SK-N-SH (cell line): Measurements from ENCODE around the gene SORCS3. TPM values are rescaled to one million over a fixed set of nuclear protein-coding genes. Genes with fewer than 3 reads are reported as not detected.
A peak's percentile ranks its signal among the peaks of the same experiment; 100 is the strongest.

Experiments
- CTCF ChIA-PET: fragments of 300-600, 350-600 bp; formaldehyde crosslinking; extraction: SDS; loops from one replicate; lab custom pipeline; 2021; lab: Yijun Ruan, JAX
- POLR2A ChIA-PET: fragments of 350-600 bp; sonication (Branson Sonifier 250); formaldehyde crosslinking; extraction: SDS; loops from one replicate; lab custom pipeline; 2020; ENCODE audit warnings: antibody characterized with exemption, inconsistent platforms; lab: Yijun Ruan, JAX
- DNase-seq: peaks from one replicate; pipeline ENCODE4 v3.0.0; 2012
- H2AFZ ChIP-seq: fragments of 200-600 bp; sonication (generic); 2 replicates; pipeline ENCODE4 v1.8.1; 2016; ENCODE audit warnings: antibody characterized with exemption, mild to moderate bottlenecking, low read depth
- H3F3A ChIP-seq: fragments of 200-600 bp; sonication (generic); replicated peaks from 2 replicates; pipeline ENCODE3; 2016; ENCODE audit warnings: antibody characterized with exemption, mild to moderate bottlenecking; ENCODE audit not compliant: insufficient read depth
- H3K27ac ChIP-seq, 2 experiments: fragments of 200-500 bp in 1 of 2; fragments of 200-600 bp in 1 of 2; sonication (Bioruptor generic) in 1 of 2; sonication (generic), shearing (Covaris generic) in 1 of 2; 2 replicates each; pipeline versions ENCODE4 v1.5.1 to v1.6.1; 2014 to 2016; ENCODE audit warnings: low read depth in 2 of 2, inconsistent platforms in 1 of 2, low read length in 1 of 2, mild to moderate bottlenecking in 1 of 2, mixed read lengths in 1 of 2
- H3K27me3 ChIP-seq: fragments of 200-600 bp; sonication (generic), shearing (Covaris generic); 2 replicates; pipeline ENCODE4 v1.6.1; 2016; ENCODE audit warnings: mixed run types; ENCODE audit not compliant: insufficient read depth
- H3K36me3 ChIP-seq, 2 experiments: fragments of 200-500 bp in 1 of 2; fragments of 200-600 bp in 1 of 2; sonication (Bioruptor generic) in 1 of 2; sonication (generic) in 1 of 2; replicated peaks in 1 of 2; 2 replicates each; pipeline versions ENCODE3 to v1.5.1; 2014 to 2016; ENCODE audit warnings: low read length in 1 of 2, mild to moderate bottlenecking in 1 of 2; ENCODE audit not compliant: insufficient read depth in 2 of 2, control insufficient read depth in 1 of 2
- H3K4me1 ChIP-seq, 2 experiments: fragments of 200-500 bp in 1 of 2; fragments of 200-600 bp in 1 of 2; sonication (Bioruptor generic) in 1 of 2; sonication (generic), shearing (Covaris generic) in 1 of 2; 2 replicates each; pipeline versions ENCODE4 v1.5.1 to v1.6.1; 2014 to 2016; ENCODE audit warnings: low read depth in 1 of 2, low read length in 1 of 2, mixed run types in 1 of 2; ENCODE audit not compliant: insufficient read depth in 2 of 2, control insufficient read depth in 1 of 2
- H3K4me2 ChIP-seq: fragments of 200-600 bp; sonication (generic), shearing (Covaris generic); 2 replicates; pipeline ENCODE4 v1.6.1; 2017; ENCODE audit warnings: mixed run types
- H3K4me3 ChIP-seq, 2 experiments: fragments of 200-500 bp in 1 of 2; fragments of 200-600 bp in 1 of 2; sonication (Bioruptor generic) in 1 of 2; sonication (generic), shearing (Covaris generic) in 1 of 2; 2 replicates each; pipeline versions ENCODE4 v1.5.1 to v1.8.1; 2014 to 2016; ENCODE audit warnings: low read depth in 2 of 2, inconsistent platforms in 1 of 2, low read length in 1 of 2, mild to moderate bottlenecking in 1 of 2, mixed read lengths in 1 of 2, moderate library complexity in 1 of 2
- H3K79me2 ChIP-seq: fragments of 200-600 bp; sonication (generic); 2 replicates; pipeline ENCODE4 v1.8.1; 2017; ENCODE audit warnings: mild to moderate bottlenecking; ENCODE audit not compliant: insufficient read depth
- H3K9ac ChIP-seq: fragments of 200-600 bp; sonication (generic); 2 replicates; pipeline ENCODE4 v1.6.1; 2017; ENCODE audit warnings: mixed run types
- H3K9me2 ChIP-seq: fragments of 200-600 bp; sonication (generic); 2 replicates; pipeline ENCODE4 v1.6.1; 2017; ENCODE audit warnings: mixed run types
- H3K9me3 ChIP-seq: fragments of 200-600 bp; sonication (generic); 2 replicates; pipeline ENCODE4 v1.6.1; 2017; ENCODE audit warnings: mixed run types, mild to moderate bottlenecking, moderate library complexity
- H4K20me1 ChIP-seq: fragments of 200-600 bp; sonication (generic); 2 replicates; pipeline ENCODE4 v1.6.1; 2017; ENCODE audit warnings: mild to moderate bottlenecking, mixed run types; ENCODE audit not compliant: insufficient read depth
- CHD2 ChIP-seq: fragments of 150-350 bp; IDR thresholded peaks from 2 replicates; pipeline ENCODE4 v1.6.1; 2018; ENCODE audit warnings: low read length; ENCODE audit not compliant: partially characterized antibody
- ELF1 ChIP-seq: IDR thresholded peaks from 2 replicates; pipeline ENCODE4 v1.4.0; 2012
- EP300 ChIP-seq, 2 experiments: IDR thresholded peaks; 2 replicates each; pipeline versions ENCODE4 v1.4.0 to v1.6.1; 2012; ENCODE audit warnings: borderline replicate concordance in 1 of 2, low read depth in 1 of 2, low read length in 1 of 2
- FOXM1 ChIP-seq: IDR thresholded peaks from 2 replicates; pipeline ENCODE4 v1.4.0; 2012; ENCODE audit warnings: low read depth, mild to moderate bottlenecking
- GABPA ChIP-seq: IDR thresholded peaks from 2 replicates; pipeline ENCODE4 v1.4.0; 2012; ENCODE audit warnings: low read depth, mild to moderate bottlenecking
- MAX ChIP-seq: IDR thresholded peaks from 2 replicates; pipeline ENCODE4 v1.4.0; 2012; ENCODE audit warnings: low read depth
- MXI1 ChIP-seq: IDR thresholded peaks from 2 replicates; pipeline ENCODE4 v1.6.1; 2012; ENCODE audit warnings: mild to moderate bottlenecking, low read depth, low read length, improper control_type of control experiment
- NFIC ChIP-seq: IDR thresholded peaks from 2 replicates; pipeline ENCODE4 v1.4.0; 2012; ENCODE audit warnings: borderline replicate concordance
- POLR2AphosphoS5 ChIP-seq: IDR thresholded peaks from 2 replicates; pipeline ENCODE4 v1.6.1; 2012; ENCODE audit warnings: low read depth, low read length
- RAD21 ChIP-seq: IDR thresholded peaks from 2 replicates; pipeline ENCODE4 v1.6.1; 2012; ENCODE audit warnings: mild to moderate bottlenecking, low read length
- REST ChIP-seq: IDR thresholded peaks from 2 replicates; pipeline ENCODE4 v1.6.1; 2012; ENCODE audit warnings: mild to moderate bottlenecking, low read depth, low read length, moderate library complexity
- RFX5 ChIP-seq: IDR thresholded peaks from 2 replicates; pipeline ENCODE4 v1.6.1; 2012; ENCODE audit warnings: mild to moderate bottlenecking, improper control_type of control experiment, low read length
- RXRA ChIP-seq: IDR thresholded peaks from 2 replicates; pipeline ENCODE4 v1.4.0; 2012; ENCODE audit warnings: low read depth, mild to moderate bottlenecking, borderline replicate concordance
- SIN3A ChIP-seq: IDR thresholded peaks from 2 replicates; pipeline ENCODE4 v1.6.1; 2012; ENCODE audit warnings: low read depth, mild to moderate bottlenecking, low read length, moderate library complexity, borderline replicate concordance
- SMC3 ChIP-seq: IDR thresholded peaks from 2 replicates; pipeline ENCODE4 v1.6.1; 2012; ENCODE audit warnings: low read depth, low read length, improper control_type of control experiment
- TAF1 ChIP-seq: IDR thresholded peaks from 2 replicates; pipeline ENCODE4 v1.6.1; 2012; ENCODE audit warnings: low read depth, mild to moderate bottlenecking, low read length, moderate library complexity, borderline replicate concordance
- TCF12 ChIP-seq: IDR thresholded peaks from 2 replicates; pipeline ENCODE4 v1.4.0; 2012
- TEAD4 ChIP-seq: IDR thresholded peaks from 2 replicates; pipeline ENCODE4 v1.4.0; 2012; ENCODE audit warnings: mild to moderate bottlenecking, borderline replicate concordance; ENCODE audit not compliant: insufficient read depth
- USF1 ChIP-seq: IDR thresholded peaks from 2 replicates; pipeline ENCODE4 v1.4.0; 2012; ENCODE audit warnings: low read depth, borderline replicate concordance
- YY1 ChIP-seq: IDR thresholded peaks from 2 replicates; pipeline ENCODE4 v1.4.0; 2012; ENCODE audit warnings: low read depth, mild to moderate bottlenecking
- ZBTB33 ChIP-seq: IDR thresholded peaks from 2 replicates; pipeline ENCODE4 v1.4.0; 2012; ENCODE audit warnings: low read depth, borderline replicate concordance
- WGBS: methylation state at CpG from one replicate; pipeline ENCODE4 v1.1.6; 2017; ENCODE audit warnings: low lambda C conversion rate; 5-methylcytosine and 5-hydroxymethylcytosine counted together
- polyA plus RNA-seq, 3 experiments: library from polyadenylated mRNA; depleted of rRNA; stranded (reverse); fragments of >200 nt; gene quantifications; 2 replicates each; pipeline ENCODE4 v1.2.3, GENCODE V29; 2012

SORCS3 gene
- polyA plus RNA-seq, 1 of the 3 experiments (the other 2 are of a cell fraction) = not detected

- H3K36me3 ChIP-seq = no peaks in the 10 kb centered on the region
- no peaks in the 10 kb centered on the region for H3F3A ChIP-seq
- no peaks in the 10 kb centered on the region for H3K27me3 ChIP-seq
- ChIA-PET CTCF (interaction anchor here (1.7 kb wide), 1 partner anchor 256 kb away, joined by 13 read pairs; no protein-coding TSS in a partner anchor), POLR2A (no interaction called here)
- DNase-seq = no peak
- H3K79me2 ChIP-seq = no peaks in the 10 kb centered on the region
- H3K4me2 ChIP-seq = no peak overlapping the region
- no peak overlapping the region for H3K4me3 ChIP-seq
- H3K9me3 ChIP-seq = no peaks in the 10 kb centered on the region
- no peak overlapping the region for H3K9ac ChIP-seq
- H3K27ac ChIP-seq = no peak overlapping the region
- no peaks in the 10 kb centered on the region for H4K20me1 ChIP-seq
- H3K9me2 ChIP-seq = no peaks in the 10 kb centered on the region
- no peak for TF ChIP-seq POLR2AphosphoS5
- no peak for TF ChIP-seq TEAD4
- TF ChIP-seq MAX = no peak
- no peak for TF ChIP-seq MXI1
- no peak for TF ChIP-seq ZBTB33
- TF ChIP-seq SIN3A = no peak
- TF ChIP-seq FOXM1 = no peak
- no peak for TF ChIP-seq SMC3
- TF ChIP-seq CHD2 = no peak
- TF ChIP-seq GABPA = no peak
- no peak for TF ChIP-seq RAD21
- no peak for TF ChIP-seq NFIC
- TF ChIP-seq RFX5 = no peak
- no peak for TF ChIP-seq USF1
- H3K4me1 ChIP-seq = peaks cover 0 to 18% of the 10 kb centered on the region in 2 experiments; a peak in 2 of 4 replicates
- no peak overlapping the region for H2AFZ ChIP-seq
- 15% methylated on average over 3 of the region's 3 CpGs for WGBS
Observed at GRCh38 chr10:104894681-104895080, 253.6 kb downstream of the SORCS3 start.

GRCh38 chr10:104895541-104895940 lies 254.5 kb downstream of the SORCS3 start:
- no peak overlapping the region for H3K4me3 ChIP-seq
- peak overlapping the region in 1 of 2 experiments; percentile 67; a peak in 2 of 4 replicates for H3K27ac ChIP-seq
- CTCF ChIA-PET = interaction anchor here (0.7 to 1.7 kb wide), 2 partner anchors 257 to 1052 kb away, joined by 3 to 13 read pairs; no protein-coding TSS in a partner anchor
- H2AFZ ChIP-seq = no peak overlapping the region
- WGBS = 5% methylated on average over 1 of the region's 1 CpG
- H3K4me1 ChIP-seq = peaks cover 0 to 18% of the 10 kb centered on the region in 2 experiments; a peak in 2 of 4 replicates
- H3K36me3 ChIP-seq = no peaks in the 10 kb centered on the region
- H4K20me1 ChIP-seq = no peaks in the 10 kb centered on the region
- no peak overlapping the region for H3K4me2 ChIP-seq
- H3K9ac ChIP-seq = no peak overlapping the region
- no peaks in the 10 kb centered on the region for H3K79me2 ChIP-seq
- peak; percentile 24 for DNase-seq
- POLR2A ChIA-PET = interaction anchor here (0.6 kb wide), 1 partner anchor 575 kb away, joined by 3 read pairs; no protein-coding TSS in a partner anchor
- no peaks in the 10 kb centered on the region for H3K9me2 ChIP-seq
- H3K9me3 ChIP-seq = no peaks in the 10 kb centered on the region
- H3K27me3 ChIP-seq = no peaks in the 10 kb centered on the region
- no peaks in the 10 kb centered on the region for H3F3A ChIP-seq
- TF ChIP-seq YY1 (no peak), SMC3 (no peak), ELF1 (no peak), REST (no peak), TCF12 (no peak), CHD2 (no peak), EP300 (IDR thresholded peaks at IDR 0.05; ENCODE audit: borderline replicate concordance in 1 of 2, low read depth in 1 of 2, low read length in 1 of 2) (no peak), TEAD4 (no peak), RXRA (no peak), MAX (no peak), TAF1 (no peak), FOXM1 (no peak), POLR2AphosphoS5 (no peak)
